Amygdala (tissue), 56 donors: Measurements from ENCODE around the gene CASKIN2.
"Not testable (repeated sequence)": the region's sequence is repeated elsewhere in the genome, so short reads cannot be mapped to it uniquely, and the experiment has no call there.

ENCODE experiments used
- DNase-seq, 56 donors: peaks; one replicate each; lab custom pipeline; 2025; lab: John Stamatoyannopoulos, UW

The CASKIN2 gene

DNA sequence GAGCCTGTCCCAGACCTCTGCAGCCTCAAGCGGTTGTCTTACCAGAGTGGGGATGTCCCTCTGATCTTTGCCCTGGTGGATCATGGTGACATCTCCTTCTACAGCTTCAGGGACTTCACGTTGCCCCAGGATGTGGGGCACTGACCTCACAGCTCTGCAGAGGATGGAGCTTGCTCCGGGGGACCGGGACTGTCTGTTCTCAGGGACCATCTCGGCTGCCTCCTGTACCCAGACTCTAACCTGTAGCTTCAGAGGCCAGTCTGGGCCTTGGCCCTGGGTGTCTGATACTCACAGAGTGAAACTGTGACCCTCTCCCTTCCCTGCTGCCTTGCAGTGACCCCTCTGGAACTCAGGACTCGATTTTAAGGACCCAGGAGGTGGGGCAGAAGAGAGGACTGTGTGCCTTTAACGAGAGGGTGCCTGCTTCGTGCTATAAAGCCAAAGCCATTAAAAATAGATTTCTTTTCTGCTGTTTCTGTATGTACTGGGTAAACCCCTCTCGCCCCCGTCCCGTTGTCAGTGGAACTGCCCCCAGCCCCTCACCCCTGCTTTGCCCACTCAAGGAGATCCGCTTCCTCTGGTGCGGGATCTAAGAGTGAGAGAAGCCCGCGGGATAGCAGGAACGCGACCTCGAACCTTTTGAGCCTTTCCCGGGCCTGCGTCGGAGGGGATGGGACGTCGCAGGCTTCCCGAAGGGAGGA is 9.1 kb upstream of the CASKIN2 start:
- DNase-seq: no peak

DNA sequence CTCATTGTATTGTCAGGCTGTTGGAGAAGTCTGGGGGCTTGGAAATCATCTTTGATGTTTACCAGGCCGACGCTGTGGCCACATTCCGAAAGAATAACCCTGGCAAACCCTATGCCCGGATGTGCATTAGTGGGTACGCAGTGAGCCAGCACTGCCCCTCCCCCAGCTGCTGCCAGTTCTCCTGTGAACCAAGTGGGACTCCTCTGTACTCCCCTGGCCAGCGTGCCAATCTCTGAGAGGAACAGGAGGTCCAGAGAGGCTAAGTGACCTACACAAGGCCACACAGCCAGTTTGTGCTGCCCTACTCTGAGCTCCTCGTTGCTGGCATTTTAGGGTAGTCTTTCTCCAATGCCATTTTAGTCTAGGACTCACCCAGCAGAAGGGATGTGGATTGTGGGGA is 8.3 kb upstream of the CASKIN2 start:
- no peak for DNase-seq

DNA sequence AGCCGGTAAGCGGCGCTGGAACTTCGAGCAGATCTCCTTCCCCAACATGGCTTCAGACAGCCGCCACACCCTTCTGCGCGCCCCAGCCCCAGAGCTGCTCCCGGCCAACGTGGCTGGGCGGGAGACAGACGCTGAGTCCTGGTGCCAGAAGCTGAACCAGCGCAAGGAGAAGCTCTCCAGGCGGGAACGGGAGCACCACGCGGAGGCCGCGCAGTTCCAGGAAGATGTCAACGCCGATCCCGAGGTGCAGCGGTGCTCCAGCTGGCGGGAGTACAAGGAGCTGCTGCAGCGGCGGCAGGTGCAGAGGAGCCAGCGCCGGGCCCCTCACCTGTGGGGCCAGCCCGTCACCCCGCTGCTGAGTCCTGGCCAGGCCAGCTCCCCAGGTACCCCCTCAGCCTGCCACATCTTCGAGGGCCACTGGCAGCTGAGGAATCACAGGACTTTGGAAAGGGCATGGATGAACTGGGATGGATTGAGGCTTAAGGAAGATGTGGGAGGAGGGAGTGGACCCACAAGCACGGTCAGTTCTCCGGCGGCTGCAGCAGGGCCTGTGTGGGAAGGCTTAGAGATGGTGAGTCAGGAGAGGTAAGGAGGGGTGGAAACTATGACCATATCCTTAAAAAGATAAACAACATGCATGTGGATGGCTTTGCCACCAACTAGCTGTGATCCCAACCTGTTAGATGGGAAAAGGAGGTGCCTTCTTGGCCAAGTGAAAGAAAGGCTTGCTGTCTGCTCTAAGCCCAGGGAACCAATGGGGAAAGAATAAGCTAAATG is 6.8 kb upstream of the CASKIN2 start:
- DNase-seq: no peak

DNA sequence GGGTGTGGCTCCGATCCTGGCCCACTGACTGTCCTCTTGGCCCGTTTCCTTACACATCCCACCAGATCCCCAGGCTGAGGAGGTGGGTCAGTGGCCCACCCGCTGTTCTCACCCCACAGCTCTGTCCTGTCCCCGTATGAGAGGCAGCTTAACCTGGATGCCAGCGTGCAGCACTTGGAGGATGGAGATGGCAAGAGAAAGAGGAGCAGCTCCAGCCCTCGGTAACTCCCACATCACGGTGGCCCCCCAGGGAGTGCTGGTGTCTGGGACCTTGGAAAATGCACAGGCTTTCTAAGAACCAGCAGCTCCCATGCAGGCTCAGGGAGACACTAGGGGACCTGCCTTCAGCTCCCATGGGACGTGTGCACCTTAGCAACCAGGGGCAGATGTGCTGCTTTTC is 6.0 kb upstream of the CASKIN2 start:
- DNase-seq: no peak

DNA sequence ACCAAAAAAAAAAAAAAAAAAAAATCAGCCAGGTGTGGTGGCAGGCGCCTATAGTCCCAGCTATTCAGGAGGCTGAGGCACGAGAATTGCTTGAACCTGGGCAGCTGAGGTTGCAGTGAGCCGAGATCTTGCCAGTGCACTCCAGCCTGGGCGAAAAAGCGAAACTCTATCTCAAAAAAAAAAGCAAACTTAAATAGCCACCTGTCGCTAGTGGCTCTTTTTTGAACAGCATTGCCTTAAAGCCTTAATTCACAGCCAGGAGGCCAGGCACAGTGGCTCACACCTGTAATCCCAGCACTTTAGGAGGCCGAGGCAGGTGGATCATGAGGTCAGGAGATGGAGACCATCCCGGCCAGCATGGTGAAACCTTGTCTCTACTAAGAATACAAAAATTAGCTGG is 5.1 kb upstream of the CASKIN2 start:
- not testable (repeated sequence) for DNase-seq

DNA sequence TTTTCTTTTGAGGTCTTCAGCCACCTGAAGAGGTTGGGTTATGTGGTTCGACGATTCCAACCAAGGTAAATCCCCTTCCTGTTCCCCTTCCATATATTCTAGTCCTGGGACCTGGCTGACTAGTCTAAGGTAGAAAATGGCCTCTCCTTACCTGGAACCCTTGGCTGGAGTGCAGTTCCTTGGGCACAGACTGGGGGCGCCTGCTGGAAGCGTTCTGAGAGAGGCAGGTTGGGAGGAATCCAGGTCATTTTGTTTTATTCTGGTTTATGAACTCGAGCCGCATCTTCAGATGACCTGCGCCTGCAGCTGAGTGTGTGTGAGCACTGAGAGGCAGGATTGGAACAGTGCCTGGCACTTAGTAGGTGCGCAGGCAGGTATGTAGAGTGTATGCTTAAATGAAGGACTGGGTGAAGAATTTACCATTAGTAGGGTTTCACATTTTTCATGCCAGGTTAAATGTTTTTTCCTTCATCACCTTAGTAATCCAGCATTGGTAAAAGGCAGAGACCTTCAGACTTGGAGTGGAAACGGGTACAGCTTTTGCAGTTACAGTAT is 3.7 kb upstream of the CASKIN2 start:
- DNase-seq: no peak

DNA sequence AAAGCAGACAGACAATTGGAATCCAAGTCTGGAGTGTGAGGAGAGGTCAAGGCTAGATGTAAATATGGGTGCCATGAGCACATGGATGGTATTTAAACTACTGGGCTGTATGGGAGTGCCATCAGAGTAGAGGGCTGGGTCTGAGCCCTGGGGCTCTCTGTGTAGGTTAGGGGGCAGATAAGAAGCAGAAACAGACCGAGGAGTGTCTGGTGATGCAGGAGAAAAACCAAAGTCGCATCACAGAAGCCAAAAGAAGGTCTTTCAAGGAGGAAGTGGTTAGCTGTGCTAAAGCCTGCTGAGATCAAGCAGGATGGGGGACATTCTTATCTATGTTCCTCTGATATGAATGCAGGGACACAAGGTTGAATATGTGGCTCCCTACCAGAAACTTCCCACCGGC is 2.9 kb upstream of the CASKIN2 start:
- DNase-seq: no peak

DNA sequence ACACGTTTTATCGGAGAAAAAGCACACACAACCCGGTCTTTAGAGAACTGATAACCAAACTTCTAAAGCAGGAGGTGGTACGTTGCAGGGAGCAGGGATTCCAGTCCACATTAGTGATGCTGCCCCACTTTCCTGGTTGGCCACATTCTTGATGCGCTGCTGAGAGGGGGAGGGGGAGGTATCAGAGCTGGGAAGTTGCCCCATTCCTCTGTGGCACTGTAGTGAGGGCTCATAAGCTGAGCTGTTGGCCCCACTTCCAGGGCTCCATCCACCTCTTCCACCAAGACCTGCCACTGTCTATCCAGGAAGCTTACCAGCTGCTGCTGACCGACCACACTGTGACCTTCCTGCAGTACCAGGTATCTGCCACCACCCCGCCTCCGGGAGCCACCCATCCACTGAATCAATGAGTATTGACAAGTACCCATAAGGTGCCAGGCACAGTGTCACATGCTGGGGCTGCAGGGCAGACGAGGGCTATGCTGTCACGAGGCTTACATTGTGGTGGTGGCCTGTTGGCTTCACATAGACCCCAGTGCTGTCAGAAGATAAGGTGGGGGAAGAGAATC is 2.0 kb upstream of the CASKIN2 start:
- DNase-seq: no peak

DNA sequence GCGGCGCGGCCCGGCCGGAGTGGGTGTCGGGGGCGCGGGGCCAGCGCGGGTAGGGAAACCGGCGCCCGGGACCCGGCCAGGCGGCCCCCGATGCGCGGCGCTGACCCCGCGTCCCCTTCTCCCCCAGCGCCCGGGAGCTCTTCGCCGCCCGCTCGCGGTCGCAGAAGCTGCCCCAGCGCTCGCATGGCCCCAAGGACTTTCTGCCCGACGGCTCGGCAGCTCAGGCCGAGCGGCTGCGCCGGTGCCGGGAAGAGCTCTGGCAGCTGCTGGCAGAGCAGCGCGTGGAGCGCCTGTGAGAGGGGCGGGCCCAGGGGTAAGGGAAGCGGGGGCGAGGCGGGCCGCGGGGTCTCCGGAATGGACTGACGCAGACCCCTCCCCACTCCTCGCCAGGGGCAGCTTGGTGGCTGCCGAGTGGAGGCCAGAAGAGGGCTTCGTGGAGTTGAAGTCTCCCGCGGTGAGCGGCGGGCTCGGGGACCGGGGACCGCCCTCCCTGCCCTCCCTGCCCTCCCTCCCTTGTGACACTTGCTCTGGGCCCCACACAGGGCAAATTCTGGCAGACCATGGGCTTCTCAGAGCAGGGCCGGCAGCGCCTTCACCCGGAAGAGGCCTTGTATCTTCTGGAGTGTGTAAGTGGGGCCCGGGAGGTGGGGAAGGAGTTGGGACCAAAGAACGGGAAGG is 1.4 kb upstream of the CASKIN2 start:
- DNase-seq: peak in 2 of 56 donors; percentile 55 to 60

DNA sequence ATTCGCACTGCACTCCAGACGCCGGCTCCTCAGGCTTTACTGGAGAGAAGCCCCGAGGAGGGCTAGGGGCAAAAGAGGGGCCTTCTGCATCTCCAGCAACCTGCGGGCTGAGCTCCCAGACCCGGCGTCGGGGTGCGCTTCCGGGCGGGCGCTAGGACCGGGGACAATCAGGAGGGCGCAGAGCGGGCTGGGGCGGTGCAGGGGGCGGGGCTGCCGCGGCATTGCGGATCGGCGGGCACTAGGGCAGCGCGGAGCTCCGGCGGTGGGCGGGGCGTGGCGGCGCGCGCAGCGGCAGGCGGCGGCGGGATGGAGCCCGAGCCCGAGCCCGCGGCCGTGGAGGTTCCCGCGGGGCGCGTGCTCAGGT is 900 bp upstream of the CASKIN2 start, which contains the start of gene TSEN54:
TSEN54 (plus strand) TSS at position 274 of the 364 bp plus-strand sequence; CDS start at position 307, 33 bp downstream.
- peak in 55 of 56 donors; percentile 58 to 96 (median 88) for DNase-seq

DNA sequence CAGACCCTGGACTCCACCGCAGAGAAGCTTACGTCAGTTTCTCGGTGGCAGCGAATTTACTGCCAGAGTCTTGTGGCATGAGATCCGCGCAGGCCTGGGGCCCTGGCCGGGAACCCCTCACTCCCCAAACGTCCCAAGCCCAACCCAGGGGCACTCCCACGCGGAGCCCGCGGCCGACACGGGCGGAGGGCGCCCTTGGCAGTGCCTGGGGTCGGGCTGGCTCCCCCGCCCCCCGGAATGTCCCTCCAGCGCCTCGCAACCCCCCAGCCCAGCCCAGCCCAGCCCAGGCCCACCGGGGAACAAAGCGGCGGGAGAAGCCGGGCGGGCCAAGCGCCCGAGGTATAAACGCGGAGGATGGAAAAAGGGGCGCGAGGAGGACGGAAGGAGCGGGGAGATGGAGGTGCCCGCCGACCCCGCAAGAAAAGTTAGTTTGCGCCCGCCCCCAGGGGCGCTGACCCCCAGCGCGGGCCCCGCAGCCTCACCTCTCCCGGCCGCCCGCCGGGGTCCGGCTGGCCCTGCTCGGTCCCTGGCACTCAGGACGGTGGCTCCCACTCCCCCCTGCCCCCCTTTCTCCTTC is 330 bp downstream of the CASKIN2 start:
- peak in 2 of 56 donors; percentile 34 to 37 for DNase-seq

DNA sequence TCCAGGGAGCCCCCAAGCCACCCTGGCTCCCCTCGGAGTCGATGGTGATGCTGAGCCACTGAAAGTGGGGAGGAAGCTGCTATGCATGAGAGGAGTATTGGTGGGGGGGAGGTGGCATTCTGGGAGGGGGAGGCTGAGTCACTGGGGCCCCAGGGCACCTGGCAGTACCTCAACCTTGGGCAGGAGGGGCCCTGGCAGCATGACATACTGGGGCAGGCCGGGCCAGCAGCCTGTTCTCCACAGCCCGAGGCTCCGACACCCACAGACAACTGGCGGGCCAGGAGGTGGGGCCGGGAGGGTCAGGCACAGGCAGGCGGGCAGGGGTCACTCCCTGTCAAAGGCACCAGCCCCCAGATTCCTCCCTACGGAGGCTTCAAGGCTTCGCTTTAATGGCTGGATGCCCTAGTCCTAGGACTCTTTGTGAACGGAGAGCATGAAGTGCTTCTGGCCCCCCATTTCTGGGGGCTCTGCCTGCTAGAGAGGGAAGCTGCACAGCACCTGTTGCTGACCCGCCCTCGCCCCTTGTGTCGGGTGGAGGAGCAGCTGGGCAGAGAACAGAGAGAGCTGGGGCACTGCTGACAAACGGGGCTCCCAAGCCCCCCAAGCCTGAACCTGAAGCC is 928 bp downstream of the CASKIN2 start:
- peak in 6 of 56 donors; percentile 24 to 51 (median 42) for DNase-seq

DNA sequence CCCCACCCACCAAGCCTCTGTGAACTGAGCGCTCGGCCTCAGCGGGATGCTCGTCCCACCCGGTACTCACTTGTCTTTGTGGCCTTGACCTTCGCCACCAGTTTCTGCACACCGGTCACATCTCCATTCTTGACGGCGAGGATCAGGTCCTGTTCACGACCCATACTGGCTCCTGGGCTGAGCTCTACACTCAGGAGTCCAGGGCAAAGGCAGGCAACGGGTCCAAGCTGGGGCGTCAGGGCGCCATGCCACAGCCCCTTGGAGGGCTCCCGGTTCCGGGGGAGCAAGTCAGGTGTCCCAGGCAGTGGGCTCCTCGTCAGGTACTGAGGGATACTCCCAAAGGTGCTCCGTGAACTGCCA is 1.7 kb downstream of the CASKIN2 start:
- no peak for DNase-seq

DNA sequence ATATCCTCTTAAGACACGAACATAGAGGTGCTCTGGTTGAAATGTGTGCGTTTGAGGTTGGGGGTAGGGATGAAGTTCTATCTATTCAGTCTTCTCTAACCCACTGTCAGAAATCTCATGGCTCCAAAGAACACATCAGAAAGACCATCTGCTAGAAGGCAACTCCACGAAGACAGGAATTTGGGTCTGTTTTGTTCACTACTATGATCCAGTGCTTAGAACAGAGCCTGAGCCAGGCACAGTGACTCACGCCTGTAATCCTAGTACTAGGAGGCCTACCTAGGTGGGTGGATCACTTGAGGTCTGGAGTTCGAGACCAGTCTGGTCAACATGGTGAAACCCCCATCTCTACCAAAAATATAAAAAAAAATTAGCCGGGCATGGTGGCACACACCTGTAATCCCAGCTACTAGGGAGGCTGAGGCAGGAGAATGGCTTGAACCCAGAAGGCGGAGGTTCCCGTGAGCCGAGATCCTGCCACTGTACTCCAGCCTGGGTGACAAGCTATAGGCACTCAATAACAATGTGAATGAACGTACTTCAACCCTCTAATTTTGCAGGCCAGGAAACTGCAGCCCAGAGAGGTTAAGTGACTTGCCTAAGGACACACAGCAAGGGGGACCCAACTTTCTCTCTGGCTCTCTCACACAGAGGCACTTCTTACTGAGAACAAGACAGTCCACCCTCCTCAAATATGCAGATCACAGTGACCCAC is 2.3 kb downstream of the CASKIN2 start:
- DNase-seq: no peak

DNA sequence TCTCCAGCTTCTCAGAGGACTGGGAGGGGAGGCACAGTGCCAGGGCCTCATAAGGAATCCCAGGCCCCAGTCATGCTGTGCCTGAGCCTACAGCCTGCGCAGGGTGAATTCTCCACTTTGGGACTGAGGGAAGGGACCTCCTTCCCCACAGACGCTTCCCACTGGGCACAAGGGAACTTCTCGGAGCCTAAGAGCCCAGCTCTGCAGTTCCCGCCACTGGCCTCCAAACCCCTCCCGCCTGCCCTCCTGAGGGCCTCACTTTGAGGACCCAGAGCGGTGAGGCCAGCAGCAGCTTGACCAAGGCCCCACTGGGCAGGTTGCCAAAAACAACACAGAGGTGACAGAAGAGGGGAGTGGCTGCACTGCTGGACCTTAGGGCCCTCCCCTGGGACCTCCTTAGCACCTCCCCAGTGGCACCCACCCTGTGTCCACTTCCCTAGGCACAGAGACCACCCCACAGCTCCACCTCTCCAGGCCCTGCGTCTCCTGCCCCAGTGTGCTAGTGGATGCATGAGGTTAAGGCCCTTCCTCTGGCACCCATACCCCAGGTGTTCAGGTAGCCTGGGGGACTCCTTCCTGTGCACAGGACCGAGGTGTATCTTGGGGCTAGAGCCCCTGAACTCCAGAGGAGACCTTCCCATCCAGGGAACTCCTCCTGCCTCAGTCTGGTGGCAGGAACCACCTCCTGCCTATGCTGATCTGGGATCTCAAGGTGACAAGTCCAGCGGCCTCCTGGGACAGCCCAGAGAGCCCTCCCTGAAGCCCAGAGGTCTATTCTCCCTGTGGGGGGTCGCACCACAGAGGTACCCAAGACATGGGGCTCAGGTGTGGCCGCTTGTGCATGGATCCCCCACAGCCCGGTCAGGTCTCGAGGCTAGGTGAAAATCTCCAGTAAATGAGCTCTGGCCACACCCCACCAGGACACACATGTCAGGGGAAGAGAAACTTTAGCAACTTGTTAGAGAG is 3.4 kb downstream of the CASKIN2 start:
- DNase-seq: peak in 1 of 56 donors; percentile 77

DNA sequence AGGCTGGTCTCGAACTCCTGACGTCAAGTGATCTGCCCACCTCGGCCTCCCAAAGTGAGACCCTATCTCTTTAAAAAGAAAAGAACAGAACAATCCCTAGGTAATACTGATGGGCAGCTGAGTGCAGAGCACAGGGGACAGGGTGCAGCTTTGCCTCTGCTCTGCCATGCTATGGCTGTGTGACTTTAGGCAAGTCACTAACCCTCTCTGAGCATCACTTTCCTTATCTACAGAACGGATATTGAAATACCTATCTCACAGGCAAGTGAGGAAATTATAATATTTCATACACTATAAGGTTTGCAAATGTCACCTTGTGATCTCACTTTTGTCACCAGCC is 4.1 kb downstream of the CASKIN2 start:
- DNase-seq: no peak

DNA sequence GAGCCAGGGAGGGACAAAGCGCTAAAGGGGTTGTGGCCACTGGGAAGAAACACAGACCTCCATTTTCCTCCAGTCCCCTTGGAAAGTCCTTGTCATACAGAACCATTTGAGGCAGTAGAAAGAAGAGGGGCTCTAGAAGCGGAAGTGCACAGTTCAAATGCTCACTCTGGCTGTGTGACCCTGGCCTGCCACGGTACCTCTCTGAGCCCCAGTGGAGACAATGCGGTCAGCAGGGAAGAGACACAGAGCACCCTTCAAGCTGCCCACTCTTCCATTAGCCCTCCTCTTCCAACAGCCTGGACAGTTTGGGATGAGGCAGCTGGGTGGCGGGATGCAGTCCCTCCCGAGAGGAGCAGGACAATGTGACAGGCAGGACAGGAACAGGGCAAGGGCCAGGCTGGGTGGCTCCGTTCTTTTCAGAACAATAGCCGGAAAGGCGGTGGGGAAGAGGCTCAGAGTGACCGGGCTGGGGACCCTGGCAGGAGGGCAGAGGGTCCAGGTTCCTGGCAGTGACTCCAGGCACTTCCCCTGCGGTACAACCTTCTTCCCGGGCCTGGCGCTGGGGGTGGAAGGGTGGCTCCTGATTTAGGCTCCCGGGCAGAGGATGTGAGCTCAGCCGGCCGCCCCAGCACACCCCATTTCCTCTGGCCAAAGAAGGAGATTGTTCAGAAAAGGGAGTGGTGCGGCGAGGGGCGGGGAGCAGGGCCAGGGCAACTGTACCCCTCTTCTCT is 5.6 kb downstream of the CASKIN2 start:
- no peak for DNase-seq

DNA sequence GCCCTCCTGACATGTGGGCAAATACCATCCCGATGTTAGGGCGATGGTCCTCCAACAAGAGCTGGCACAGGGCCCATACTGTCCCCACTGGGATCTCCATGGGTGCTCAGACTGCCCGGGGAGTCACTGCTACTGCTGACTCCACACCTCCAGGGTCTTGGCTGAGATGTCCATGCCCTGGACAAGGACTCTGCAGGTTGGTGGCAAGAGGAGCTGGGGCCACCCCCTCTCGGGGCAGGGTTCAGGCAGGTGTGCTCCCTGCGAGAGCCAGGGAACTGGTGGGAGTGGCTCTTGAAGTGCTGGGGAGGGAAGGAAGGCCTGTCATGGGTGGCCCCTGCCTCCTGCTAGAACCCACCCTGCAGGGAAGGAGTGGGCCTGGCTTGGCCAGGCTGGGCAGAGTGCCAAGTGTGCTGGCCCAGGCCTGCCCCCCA is 6.4 kb downstream of the CASKIN2 start:
- peak in 3 of 56 donors; percentile 30 to 43 (median 33) for DNase-seq
